Activated CD4-positive, alpha-beta T cell treated with anti-CD3 and anti-CD28 coated beads for 36 hours (primary cell): Measurements from ENCODE around the gene FBXO10. TPM values are rescaled to one million over a fixed set of nuclear protein-coding genes. Genes with fewer than 3 reads are reported as not detected.
"Not testable (repeated sequence)": the region's sequence is repeated elsewhere in the genome, so short reads cannot be mapped to it uniquely, and the experiment has no call there.

Experiments
- ATAC-seq: fragments of 200-7000 bp; cut with Tn5 transposase; one replicate; pipeline ENCODE4 v1.10.0; 2021; ENCODE audit warnings: mild to moderate bottlenecking, moderate library complexity
- CTCF ChIA-PET: fragments of 350-600 bp; sonication (Branson Sonifier 250); formaldehyde crosslinking; loops from one replicate; lab custom pipeline; 2021; ENCODE audit warnings: antibody characterized with exemption; lab: Charles Lee
- POLR2A ChIA-PET: fragments of 350-600 bp; sonication (Branson Sonifier 250); formaldehyde crosslinking; loops from one replicate; lab custom pipeline; 2021; ENCODE audit warnings: antibody characterized with exemption, inconsistent platforms; lab: Charles Lee
- DNase-seq: peaks from one replicate; pipeline ENCODE4 v3.0.0-alpha.2; 2020
- H3K27ac Mint-ChIP-seq: one replicate; pipeline ENCODE4 v1.8.0; 2021; ENCODE audit warnings: mixed read lengths
- H3K27me3 Mint-ChIP-seq: one replicate; pipeline ENCODE4 v1.8.0; 2021; ENCODE audit warnings: mixed read lengths
- H3K36me3 Mint-ChIP-seq: one replicate; pipeline ENCODE4 v1.8.0; 2021; ENCODE audit warnings: low read depth, mixed read lengths
- H3K4me1 Mint-ChIP-seq: one replicate; pipeline ENCODE4 v1.8.0; 2021; ENCODE audit warnings: mixed read lengths
- H3K4me3 Mint-ChIP-seq: one replicate; pipeline ENCODE4 v1.8.0; 2021; ENCODE audit warnings: mild to moderate bottlenecking, moderate library complexity, mixed read lengths
- H3K9me3 Mint-ChIP-seq: one replicate; pipeline ENCODE4 v1.8.0; 2021; ENCODE audit warnings: low read depth, mixed read lengths
- intact Hi-C, 2 experiments: fragments of 100-400 bp; cut with DNase I in 1 of 2; cut with micrococcal nuclease in 1 of 2; formaldehyde crosslinking; loops; one replicate each; pipeline versions ENCODE4 v1.14.2 to v1.15.1; 2022 to 2024; cut with DNase I, micrococcal nuclease
- total RNA-seq, 2 experiments: library from RNA; stranded (reverse); gene quantifications; one replicate each; pipeline ENCODE4 v1.2.3, GENCODE V29; 2021

The FBXO10 gene
- total RNA-seq, 2 experiments from 2014 or later = 2.6 TPM

DNA sequence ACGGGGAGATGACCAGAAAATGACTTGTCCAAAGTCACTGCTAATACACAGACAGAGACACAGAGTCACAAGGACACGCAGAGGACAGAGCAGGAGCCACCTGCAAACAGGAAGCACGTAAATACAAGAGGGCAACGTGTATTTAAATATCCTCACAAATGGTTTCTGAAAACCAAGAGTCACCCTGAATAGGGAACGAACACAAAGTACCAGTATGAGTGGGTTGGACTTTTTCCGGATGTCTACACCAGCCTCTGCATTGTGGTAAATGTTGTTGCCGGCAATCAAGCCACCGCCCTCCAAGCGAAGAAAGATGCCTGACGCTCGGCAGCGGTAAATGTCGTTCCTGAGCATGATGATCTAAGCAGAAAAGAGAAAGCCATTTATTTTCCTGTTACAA is 44.5 kb downstream of the FBXO10 start:
- intact Hi-C loops = no loop called here
- H3K27me3 Mint-ChIP-seq = no peaks in the 10 kb centered on the region
- POLR2A ChIA-PET = no interaction called here
- H3K4me1 Mint-ChIP-seq = peaks cover 13% of the 10 kb centered on the region
- no peak overlapping the region for H3K4me3 Mint-ChIP-seq
- H3K9me3 Mint-ChIP-seq = no peaks in the 10 kb centered on the region
- CTCF ChIA-PET = no interaction called here
- peaks cover 4% of the 10 kb centered on the region for H3K36me3 Mint-ChIP-seq
- H3K27ac Mint-ChIP-seq = no peak overlapping the region
- ATAC-seq = peak; percentile 51
- DNase-seq = peak; percentile 27

DNA sequence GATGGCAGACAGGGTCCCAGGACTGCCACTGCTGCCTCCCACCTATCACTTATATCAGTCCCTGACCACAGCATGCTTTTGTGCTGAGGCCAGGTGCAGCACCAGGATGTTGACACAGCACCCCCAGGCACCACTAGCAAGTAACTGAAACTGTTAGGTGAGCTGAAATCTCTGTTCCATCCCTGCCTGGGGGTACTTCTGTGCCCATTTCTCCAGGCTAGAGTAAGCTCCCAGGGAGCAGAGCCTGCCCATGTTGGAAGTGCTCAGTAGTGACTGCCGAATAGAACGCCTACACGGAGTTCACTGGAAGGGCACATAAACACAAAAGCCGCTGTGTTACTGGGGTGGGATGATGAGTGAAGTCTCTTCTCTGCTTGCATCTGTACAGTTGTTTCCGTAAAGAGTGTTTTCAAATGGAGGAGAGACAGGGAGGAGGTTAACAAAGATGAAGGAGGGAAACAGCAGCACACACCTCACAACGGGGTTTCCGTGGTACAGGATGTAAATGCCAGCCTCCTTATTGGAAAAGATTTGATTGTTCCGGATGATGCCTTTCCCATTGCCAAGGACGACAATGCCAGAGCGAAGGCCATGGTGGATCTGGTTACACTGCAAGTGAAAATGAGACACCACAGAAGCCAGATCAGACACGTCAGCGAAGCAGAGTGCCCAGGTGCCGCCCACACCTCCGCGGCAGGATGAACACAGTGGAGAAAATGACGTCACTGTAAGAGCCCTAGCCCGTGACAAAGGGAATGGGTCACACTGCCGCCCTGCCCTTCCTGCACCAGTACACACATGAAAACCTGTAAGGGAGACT is 47.3 kb downstream of the FBXO10 start:
- peak; percentile 81 for ATAC-seq
- H3K4me1 Mint-ChIP-seq = peaks cover 13% of the 10 kb centered on the region
- peak overlapping the region; percentile 87 for H3K27ac Mint-ChIP-seq
- DNase-seq = peak; percentile 74
- H3K4me3 Mint-ChIP-seq = peak overlapping the region; percentile 45
- POLR2A ChIA-PET = no interaction called here
- peaks cover 11% of the 10 kb centered on the region for H3K36me3 Mint-ChIP-seq
- no peaks in the 10 kb centered on the region for H3K9me3 Mint-ChIP-seq
- H3K27me3 Mint-ChIP-seq = no peaks in the 10 kb centered on the region
- CTCF ChIA-PET = no interaction called here
- intact Hi-C loops = no loop called here

DNA sequence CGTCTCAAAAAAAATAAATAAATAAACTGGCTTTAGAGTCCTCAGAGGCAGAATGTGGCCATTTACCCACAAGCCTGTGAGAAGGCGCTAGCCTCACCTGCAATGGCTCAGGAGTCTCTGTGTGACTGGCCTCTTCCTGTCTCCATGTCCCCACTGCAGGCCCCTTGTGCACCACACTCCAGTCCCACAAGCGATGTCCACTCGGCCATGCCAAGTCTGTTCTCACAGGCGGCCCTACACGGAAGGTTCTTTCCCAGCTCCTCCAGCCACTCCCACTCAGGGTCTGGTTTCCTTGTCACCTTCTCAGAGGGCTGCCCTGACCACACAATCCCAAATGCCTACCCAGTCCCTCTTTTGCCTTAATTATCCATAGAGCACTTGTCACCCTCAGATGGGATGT is 52.3 kb downstream of the FBXO10 start:
- Mint-ChIP-seq H3K4me1 (peaks cover 8% of the 10 kb centered on the region), H3K4me3 (no peak overlapping the region), H3K27ac (no peak overlapping the region), H3K9me3 (no peaks in the 10 kb centered on the region), H3K36me3 (peaks cover 13% of the 10 kb centered on the region), H3K27me3 (no peaks in the 10 kb centered on the region)
- ChIA-PET CTCF (interaction anchor here (0.6 kb wide), 1 partner anchor 260 kb away, joined by 3 read pairs; no protein-coding TSS in a partner anchor), POLR2A (no interaction called here)
- DNase-seq (no peak), ATAC-seq (no peak)
- intact Hi-C loops = no loop called here

DNA sequence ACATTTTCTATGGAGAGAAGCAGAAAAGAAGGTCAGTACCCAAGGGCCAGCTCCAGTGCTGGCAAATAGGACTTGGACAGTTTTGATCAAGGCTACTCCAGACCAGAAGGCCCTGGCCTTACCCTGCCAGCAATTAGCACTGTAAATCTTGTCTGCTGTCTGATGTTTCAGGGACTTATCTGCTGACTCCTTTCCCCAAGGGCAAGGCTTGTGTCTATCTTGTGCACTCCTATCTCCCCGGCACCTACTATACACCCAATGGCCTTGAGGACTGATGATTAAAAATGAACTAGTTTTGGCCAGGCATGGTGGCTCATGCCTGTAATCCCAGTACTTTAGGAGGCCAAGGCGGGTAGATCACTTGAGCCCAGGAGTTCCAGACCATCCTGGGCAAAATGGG is 53.2 kb downstream of the FBXO10 start:
- no peak for ATAC-seq
- POLR2A ChIA-PET = no interaction called here
- CTCF ChIA-PET = no interaction called here
- no peak overlapping the region for H3K4me3 Mint-ChIP-seq
- H3K27ac Mint-ChIP-seq = no peak overlapping the region
- H3K9me3 Mint-ChIP-seq = no peaks in the 10 kb centered on the region
- no peak for DNase-seq
- peaks cover 13% of the 10 kb centered on the region for H3K36me3 Mint-ChIP-seq
- no peaks in the 10 kb centered on the region for H3K27me3 Mint-ChIP-seq
- no peaks in the 10 kb centered on the region for H3K4me1 Mint-ChIP-seq
- intact Hi-C loops = no loop called here

DNA sequence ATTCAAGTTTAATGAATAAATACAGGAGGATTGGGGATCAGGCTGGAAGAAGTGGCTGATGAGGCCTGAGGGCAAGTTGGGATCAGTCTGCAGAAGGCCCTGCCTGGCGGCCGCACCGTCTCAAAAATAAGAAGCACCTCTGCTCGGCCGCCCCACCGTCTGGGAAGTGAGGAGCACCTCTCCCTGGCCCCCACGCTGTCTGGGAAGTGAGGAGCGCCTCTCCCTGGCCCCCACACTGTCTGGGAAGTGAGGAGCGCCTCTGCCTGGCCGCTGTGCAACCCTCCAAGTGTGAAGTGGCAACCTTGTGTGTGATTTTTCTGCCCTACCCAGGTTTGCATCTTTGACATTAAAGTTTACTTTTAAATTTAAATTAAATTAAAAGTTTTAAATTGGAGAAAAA is 55.1 kb downstream of the FBXO10 start:
- no peak for ATAC-seq
- intact Hi-C loops = no loop called here
- Mint-ChIP-seq H3K27ac (no peak overlapping the region), H3K9me3 (no peaks in the 10 kb centered on the region), H3K4me1 (no peaks in the 10 kb centered on the region), H3K27me3 (no peaks in the 10 kb centered on the region), H3K4me3 (no peak overlapping the region), H3K36me3 (peaks cover 8% of the 10 kb centered on the region)
- CTCF ChIA-PET = no interaction called here
- POLR2A ChIA-PET = interaction anchor here (0.7 kb wide), 1 partner anchor 401 kb away, joined by 3 read pairs; the partner anchor contains the start of gene ZCCHC7
- DNase-seq = no peak

DNA sequence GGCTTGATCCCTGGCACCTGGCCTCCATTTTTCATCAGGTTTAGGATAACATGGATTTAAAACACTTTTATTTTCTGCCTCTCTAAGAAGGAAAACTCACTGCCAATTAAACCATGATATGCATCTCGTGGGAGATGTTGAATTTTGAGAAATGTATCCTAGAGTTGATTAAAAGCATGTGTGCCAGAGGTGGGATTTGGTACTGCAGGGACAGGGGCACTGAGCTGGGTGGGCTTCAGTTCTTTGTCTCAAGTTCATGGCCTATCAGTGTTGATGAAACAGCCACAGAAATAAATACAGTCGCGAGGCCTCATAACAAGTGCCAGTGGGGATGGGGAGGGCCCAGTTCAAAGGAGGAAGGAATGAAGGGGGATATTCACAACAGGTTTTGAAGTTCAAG is 55.5 kb downstream of the FBXO10 start:
- no peak for DNase-seq
- no peak overlapping the region for H3K27ac Mint-ChIP-seq
- CTCF ChIA-PET = interaction anchor here (0.7 kb wide), 1 partner anchor 703 kb away, joined by 3 read pairs; no protein-coding TSS in a partner anchor
- no peaks in the 10 kb centered on the region for H3K9me3 Mint-ChIP-seq
- no peaks in the 10 kb centered on the region for H3K4me1 Mint-ChIP-seq
- no peaks in the 10 kb centered on the region for H3K27me3 Mint-ChIP-seq
- peaks cover 8% of the 10 kb centered on the region for H3K36me3 Mint-ChIP-seq
- POLR2A ChIA-PET = no interaction called here
- ATAC-seq = no peak
- intact Hi-C loops = no loop called here
- H3K4me3 Mint-ChIP-seq = no peak overlapping the region

DNA sequence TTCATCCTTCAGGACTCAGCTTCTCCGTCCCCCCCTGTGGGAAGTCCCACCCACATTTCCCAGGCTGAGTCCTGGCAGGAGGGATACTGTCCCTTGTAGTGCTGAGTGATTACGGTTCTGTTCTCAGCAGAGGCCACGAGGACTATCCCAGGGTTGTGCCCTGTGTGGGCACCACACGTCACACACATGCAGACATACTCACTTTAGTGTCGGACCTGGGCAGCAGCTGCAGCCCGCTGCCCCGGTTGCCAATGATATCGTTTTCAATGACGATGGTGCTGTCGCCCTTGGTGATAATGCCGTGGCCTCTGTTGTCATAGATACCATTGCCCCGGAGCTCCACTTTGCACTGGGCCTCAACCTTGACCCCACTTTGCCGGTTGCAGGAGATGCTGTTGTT is 58.3 kb downstream of the FBXO10 start:
- H3K4me3 Mint-ChIP-seq = no peak overlapping the region
- DNase-seq (no peak), ATAC-seq (no peak)
- intact Hi-C loops = no loop called here
- H3K36me3 Mint-ChIP-seq = peaks cover 2% of the 10 kb centered on the region
- POLR2A ChIA-PET = no interaction called here
- no peaks in the 10 kb centered on the region for H3K27me3 Mint-ChIP-seq
- no peaks in the 10 kb centered on the region for H3K4me1 Mint-ChIP-seq
- H3K27ac Mint-ChIP-seq = no peak overlapping the region
- H3K9me3 Mint-ChIP-seq = no peaks in the 10 kb centered on the region
- CTCF ChIA-PET = no interaction called here

DNA sequence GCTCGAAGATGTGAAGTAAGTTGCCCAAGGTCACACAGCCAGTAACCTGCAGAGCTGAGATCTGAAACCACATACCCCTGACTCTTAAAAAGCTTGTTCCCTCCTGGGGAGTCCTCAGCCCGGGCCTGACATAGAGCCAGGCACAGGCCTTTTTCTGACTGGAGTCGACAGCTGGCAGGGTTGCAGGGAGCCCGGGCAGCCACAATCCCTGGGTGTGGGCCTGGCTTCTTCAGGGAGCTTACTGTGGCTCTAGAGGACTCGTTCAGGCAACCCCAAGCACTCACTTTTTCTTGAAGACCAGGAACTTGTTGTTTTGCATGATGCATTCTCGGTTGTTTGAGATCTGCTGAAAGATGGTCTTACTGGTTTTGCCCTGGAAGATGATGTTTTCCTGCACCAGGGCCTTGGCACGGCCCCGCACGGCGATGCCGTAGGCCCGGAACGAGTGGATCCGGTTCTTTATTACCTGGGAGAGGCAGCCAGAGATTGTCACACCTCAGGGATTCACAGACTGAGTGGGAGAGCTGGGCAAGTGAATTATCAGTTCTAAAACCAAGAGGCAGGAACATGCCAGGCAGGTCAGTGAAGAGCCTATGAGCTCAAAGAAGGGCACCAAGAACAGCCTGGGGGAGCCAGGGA is 60.4 kb downstream of the FBXO10 start:
- H3K27ac Mint-ChIP-seq = no peak overlapping the region
- no peak for ATAC-seq
- no peaks in the 10 kb centered on the region for H3K27me3 Mint-ChIP-seq
- no peak overlapping the region for H3K4me3 Mint-ChIP-seq
- intact Hi-C loops = no loop called here
- no peak for DNase-seq
- H3K4me1 Mint-ChIP-seq = no peaks in the 10 kb centered on the region
- peaks cover 2% of the 10 kb centered on the region for H3K36me3 Mint-ChIP-seq
- no peaks in the 10 kb centered on the region for H3K9me3 Mint-ChIP-seq
- CTCF ChIA-PET = no interaction called here
- POLR2A ChIA-PET = no interaction called here

DNA sequence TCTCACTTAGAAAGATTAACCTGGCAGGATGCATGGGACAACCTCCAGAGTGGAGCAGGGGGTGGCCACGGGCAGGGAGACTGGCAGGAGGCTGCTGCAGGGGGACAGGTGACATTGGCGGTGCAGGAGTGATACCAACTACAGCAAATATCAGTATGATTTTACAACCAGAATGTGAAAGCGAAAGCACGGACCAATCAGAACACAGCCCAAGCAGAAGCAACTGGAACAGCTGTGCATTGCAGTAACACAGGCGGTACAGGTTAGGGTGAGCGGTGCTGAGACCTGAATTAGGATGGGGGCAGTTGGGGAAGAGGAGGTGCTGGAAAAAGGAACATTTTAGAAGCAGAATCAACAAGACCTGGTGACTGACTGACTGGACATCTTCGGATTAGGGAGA is 61.2 kb downstream of the FBXO10 start:
- CTCF ChIA-PET = no interaction called here
- Mint-ChIP-seq H3K4me1 (no peaks in the 10 kb centered on the region), H3K4me3 (no peak overlapping the region), H3K9me3 (no peaks in the 10 kb centered on the region), H3K27me3 (no peaks in the 10 kb centered on the region), H3K36me3 (peaks cover 2% of the 10 kb centered on the region), H3K27ac (no peak overlapping the region)
- ATAC-seq = no peak
- intact Hi-C loops = no loop called here
- no peak for DNase-seq
- POLR2A ChIA-PET = no interaction called here

DNA sequence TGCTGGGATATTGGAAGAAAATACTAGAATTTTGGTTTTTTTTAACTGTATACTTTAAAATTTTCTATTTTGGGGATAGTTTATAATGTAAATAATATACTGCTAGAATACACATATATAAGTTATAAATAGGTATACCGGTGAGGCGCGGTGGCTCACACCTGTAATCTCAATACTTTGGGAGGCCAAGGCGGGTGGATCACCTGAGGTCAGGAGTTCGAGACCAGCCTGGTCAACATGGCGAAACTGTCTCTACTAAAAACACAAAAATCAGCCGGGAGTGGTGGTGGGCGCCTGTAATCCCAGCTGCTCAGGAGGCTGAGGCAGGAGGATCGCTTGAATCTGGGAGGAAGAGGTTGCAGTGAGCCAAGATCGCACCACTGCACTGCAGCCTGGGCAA is 61.8 kb downstream of the FBXO10 start:
- CTCF ChIA-PET, intact Hi-C loops: not testable (repeated sequence)

DNA sequence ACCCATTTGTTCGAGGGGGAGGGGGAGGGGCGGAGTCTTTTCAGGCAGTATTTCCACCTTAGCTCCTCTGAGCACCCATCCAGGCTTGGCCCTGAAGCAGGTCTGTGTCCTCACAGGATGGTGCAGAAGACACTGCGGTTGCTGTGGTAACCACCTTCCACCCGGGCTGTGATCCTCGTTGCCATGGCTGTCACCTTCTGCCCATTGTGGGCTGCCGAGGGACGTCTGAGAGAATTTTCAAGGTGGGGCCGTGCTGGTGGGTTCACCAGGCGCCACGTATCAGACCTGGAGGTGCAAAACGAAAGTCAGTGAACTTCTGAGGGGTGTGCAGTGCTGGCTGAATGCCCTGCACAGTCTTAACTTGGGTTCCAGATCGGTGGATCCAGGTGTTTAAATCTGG is 63.7 kb downstream of the FBXO10 start:
- intact Hi-C loops = no loop called here
- CTCF ChIA-PET = interaction anchor here (0.7 to 1.1 kb wide), 3 partner anchors 12 to 69 kb away, joined by 3 to 4 read pairs (median 3); no protein-coding TSS in a partner anchor
- no peaks in the 10 kb centered on the region for H3K4me1 Mint-ChIP-seq
- DNase-seq = no peak
- H3K27ac Mint-ChIP-seq = peak overlapping the region; percentile 39
- no peaks in the 10 kb centered on the region for H3K27me3 Mint-ChIP-seq
- ATAC-seq = no peak
- POLR2A ChIA-PET = no interaction called here
- no peak overlapping the region for H3K4me3 Mint-ChIP-seq
- H3K9me3 Mint-ChIP-seq = no peaks in the 10 kb centered on the region
- H3K36me3 Mint-ChIP-seq = peaks cover 2% of the 10 kb centered on the region

More for the DNA sequence above, 61.8 kb downstream of the FBXO10 start:
- H3K27me3 Mint-ChIP-seq, H3K9me3 Mint-ChIP-seq, H3K27ac Mint-ChIP-seq, POLR2A ChIA-PET, H3K36me3 Mint-ChIP-seq, H3K4me1 Mint-ChIP-seq, DNase-seq, H3K4me3 Mint-ChIP-seq, ATAC-seq: not testable (repeated sequence)
